Dedifferentiated amniotic fluid mesenchymal stem cell (primary cell): ENCODE results near the gene OPA1.

Experiments
- DNase-seq: peaks from one replicate; pipeline ENCODE4 v3.0.0-alpha.2; 2016; ENCODE audit errors: extremely low spot score

OPA1 gene

GRCh38 chr3:193737191-193737751 lies 144.3 kb downstream of the OPA1 start:
- DNase-seq = no peak

- no peak for DNase-seq
These were observed 149.6 kb downstream of the OPA1 start for GRCh38 chr3:193742628-193743027.

- no peak for DNase-seq
These were observed 150.7 kb downstream of the OPA1 start for GRCh38 chr3:193743702-193744047.

GRCh38 chr3:193744048-193744821 lies 151.2 kb downstream of the OPA1 start:
- no peak for DNase-seq

- no peak for DNase-seq
These were observed 152.0 kb downstream of the OPA1 start for GRCh38 chr3:193744822-193745684.

- no peak for DNase-seq
These were observed 153.8 kb downstream of the OPA1 start for GRCh38 chr3:193746832-193747231.
